ENCODE data around the gene KIRREL3. TPM values are rescaled to one million over a fixed set of nuclear protein-coding genes. Genes with fewer than 3 reads are reported as not detected.

The KIRREL3 gene
- total and polyA plus RNA-seq, 2 of the 8 experiments (the other 6 are each of a cell fraction or from before 2014, with no cell fraction given): 0.29 to 0.32 TPM

- TF ChIP-seq, protein P1, sequence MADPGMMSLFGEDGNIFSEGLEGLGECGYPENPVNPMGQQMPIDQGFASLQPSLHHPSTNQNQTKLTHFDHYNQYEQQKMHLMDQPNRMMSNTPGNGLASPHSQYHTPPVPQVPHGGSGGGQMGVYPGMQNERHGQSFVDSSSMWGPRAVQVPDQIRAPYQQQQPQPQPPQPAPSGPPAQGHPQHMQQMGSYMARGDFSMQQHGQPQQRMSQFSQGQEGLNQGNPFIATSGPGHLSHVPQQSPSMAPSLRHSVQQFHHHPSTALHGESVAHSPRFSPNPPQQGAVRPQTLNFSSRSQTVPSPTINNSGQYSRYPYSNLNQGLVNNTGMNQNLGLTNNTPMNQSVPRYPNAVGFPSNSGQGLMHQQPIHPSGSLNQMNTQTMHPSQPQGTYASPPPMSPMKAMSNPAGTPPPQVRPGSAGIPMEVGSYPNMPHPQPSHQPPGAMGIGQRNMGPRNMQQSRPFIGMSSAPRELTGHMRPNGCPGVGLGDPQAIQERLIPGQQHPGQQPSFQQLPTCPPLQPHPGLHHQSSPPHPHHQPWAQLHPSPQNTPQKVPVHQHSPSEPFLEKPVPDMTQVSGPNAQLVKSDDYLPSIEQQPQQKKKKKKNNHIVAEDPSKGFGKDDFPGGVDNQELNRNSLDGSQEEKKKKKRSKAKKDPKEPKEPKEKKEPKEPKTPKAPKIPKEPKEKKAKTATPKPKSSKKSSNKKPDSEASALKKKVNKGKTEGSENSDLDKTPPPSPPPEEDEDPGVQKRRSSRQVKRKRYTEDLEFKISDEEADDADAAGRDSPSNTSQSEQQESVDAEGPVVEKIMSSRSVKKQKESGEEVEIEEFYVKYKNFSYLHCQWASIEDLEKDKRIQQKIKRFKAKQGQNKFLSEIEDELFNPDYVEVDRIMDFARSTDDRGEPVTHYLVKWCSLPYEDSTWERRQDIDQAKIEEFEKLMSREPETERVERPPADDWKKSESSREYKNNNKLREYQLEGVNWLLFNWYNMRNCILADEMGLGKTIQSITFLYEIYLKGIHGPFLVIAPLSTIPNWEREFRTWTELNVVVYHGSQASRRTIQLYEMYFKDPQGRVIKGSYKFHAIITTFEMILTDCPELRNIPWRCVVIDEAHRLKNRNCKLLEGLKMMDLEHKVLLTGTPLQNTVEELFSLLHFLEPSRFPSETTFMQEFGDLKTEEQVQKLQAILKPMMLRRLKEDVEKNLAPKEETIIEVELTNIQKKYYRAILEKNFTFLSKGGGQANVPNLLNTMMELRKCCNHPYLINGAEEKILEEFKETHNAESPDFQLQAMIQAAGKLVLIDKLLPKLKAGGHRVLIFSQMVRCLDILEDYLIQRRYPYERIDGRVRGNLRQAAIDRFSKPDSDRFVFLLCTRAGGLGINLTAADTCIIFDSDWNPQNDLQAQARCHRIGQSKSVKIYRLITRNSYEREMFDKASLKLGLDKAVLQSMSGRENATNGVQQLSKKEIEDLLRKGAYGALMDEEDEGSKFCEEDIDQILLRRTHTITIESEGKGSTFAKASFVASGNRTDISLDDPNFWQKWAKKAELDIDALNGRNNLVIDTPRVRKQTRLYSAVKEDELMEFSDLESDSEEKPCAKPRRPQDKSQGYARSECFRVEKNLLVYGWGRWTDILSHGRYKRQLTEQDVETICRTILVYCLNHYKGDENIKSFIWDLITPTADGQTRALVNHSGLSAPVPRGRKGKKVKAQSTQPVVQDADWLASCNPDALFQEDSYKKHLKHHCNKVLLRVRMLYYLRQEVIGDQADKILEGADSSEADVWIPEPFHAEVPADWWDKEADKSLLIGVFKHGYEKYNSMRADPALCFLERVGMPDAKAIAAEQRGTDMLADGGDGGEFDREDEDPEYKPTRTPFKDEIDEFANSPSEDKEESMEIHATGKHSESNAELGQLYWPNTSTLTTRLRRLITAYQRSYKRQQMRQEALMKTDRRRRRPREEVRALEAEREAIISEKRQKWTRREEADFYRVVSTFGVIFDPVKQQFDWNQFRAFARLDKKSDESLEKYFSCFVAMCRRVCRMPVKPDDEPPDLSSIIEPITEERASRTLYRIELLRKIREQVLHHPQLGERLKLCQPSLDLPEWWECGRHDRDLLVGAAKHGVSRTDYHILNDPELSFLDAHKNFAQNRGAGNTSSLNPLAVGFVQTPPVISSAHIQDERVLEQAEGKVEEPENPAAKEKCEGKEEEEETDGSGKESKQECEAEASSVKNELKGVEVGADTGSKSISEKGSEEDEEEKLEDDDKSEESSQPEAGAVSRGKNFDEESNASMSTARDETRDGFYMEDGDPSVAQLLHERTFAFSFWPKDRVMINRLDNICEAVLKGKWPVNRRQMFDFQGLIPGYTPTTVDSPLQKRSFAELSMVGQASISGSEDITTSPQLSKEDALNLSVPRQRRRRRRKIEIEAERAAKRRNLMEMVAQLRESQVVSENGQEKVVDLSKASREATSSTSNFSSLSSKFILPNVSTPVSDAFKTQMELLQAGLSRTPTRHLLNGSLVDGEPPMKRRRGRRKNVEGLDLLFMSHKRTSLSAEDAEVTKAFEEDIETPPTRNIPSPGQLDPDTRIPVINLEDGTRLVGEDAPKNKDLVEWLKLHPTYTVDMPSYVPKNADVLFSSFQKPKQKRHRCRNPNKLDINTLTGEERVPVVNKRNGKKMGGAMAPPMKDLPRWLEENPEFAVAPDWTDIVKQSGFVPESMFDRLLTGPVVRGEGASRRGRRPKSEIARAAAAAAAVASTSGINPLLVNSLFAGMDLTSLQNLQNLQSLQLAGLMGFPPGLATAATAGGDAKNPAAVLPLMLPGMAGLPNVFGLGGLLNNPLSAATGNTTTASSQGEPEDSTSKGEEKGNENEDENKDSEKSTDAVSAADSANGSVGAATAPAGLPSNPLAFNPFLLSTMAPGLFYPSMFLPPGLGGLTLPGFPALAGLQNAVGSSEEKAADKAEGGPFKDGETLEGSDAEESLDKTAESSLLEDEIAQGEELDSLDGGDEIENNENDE (IDR thresholded peaks at IDR 0.05; ENCODE audit: insufficient replicate concordance, low read length): no peak
- TF ChIP-seq CTBP2 (IDR thresholded peaks at IDR 0.05; ENCODE audit: borderline replicate concordance, insufficient read depth, insufficient read length, low read length): no peak
Measured at GRCh38 chr11:126602993-126603392, 397.6 kb downstream of the KIRREL3 start (continued).

All from H1 (cell line).